ENCODE results near the gene SDHA.
"Not testable (repeated sequence)": the region's sequence is repeated elsewhere in the genome, so short reads cannot be mapped to it uniquely, and the experiment has no call there.

The SDHA gene

GRCh38 chr5:198516-199196 is 19.5 kb upstream of the SDHA start:
- no peak for DNase-seq

GRCh38 chr5:199197-199949 is 18.7 kb upstream of the SDHA start:
- no peak for DNase-seq

- no peak for DNase-seq
Measured at GRCh38 chr5:199950-200645, 18.0 kb upstream of the SDHA start.

GRCh38 chr5:200985-201384 is 17.1 kb upstream of the SDHA start:
- no peak for DNase-seq

- DNase-seq, result no peak
Measured at GRCh38 chr5:201672-202071, 16.4 kb upstream of the SDHA start.

- no peak for DNase-seq
Measured at GRCh38 chr5:203246-203930, 14.7 kb upstream of the SDHA start.

GRCh38 chr5:204001-204400 is 14.1 kb upstream of the SDHA start:
- DNase-seq, result no peak

- no peak for DNase-seq
Measured at GRCh38 chr5:204462-204861, 13.7 kb upstream of the SDHA start.

- no peak for DNase-seq
Measured at GRCh38 chr5:204966-205670, 13.0 kb upstream of the SDHA start.

GRCh38 chr5:206406-206805 is 11.7 kb upstream of the SDHA start:
- no peak for DNase-seq

- no peak for DNase-seq
Measured at GRCh38 chr5:206927-207536, 11.1 kb upstream of the SDHA start.

GRCh38 chr5:207599-207998 is 10.5 kb upstream of the SDHA start:
- no peak for DNase-seq

GRCh38 chr5:208449-209114 is 9.5 kb upstream of the SDHA start:
- DNase-seq, result no peak

GRCh38 chr5:213803-214395 is 4.2 kb upstream of the SDHA start:
- DNase-seq, result no peak

- not testable (repeated sequence) for DNase-seq
Measured at GRCh38 chr5:215256-215655, 2.9 kb upstream of the SDHA start.

- DNase-seq, result not testable (repeated sequence)
Measured at GRCh38 chr5:216076-216475, 2.0 kb upstream of the SDHA start.

- DNase-seq, result peak in 1 of 2 experiments; percentile 5
Measured at GRCh38 chr5:218457-219291, 554 bp downstream of the SDHA start.

GRCh38 chr5:219460-219863 is 1.3 kb downstream of the SDHA start:
- DNase-seq, result peak in 1 of 2 experiments; percentile 16

- DNase-seq, result no peak
Measured at GRCh38 chr5:219991-220390, 1.9 kb downstream of the SDHA start.
